H1 (cell line): ENCODE data around the gene UBE3B. TPM values are rescaled to one million over a fixed set of nuclear protein-coding genes. Genes with fewer than 3 reads are reported as not detected.

Experiments used
- polyA plus RNA-seq, 7 experiments: library from polyadenylated mRNA; depleted of rRNA in 3 of 7; stranded (reverse) in 5 of 7; unstranded in 2 of 7; fragments of >200 nt in 5 of 7; fragments of 200-250 nt in 2 of 7; gene quantifications; 1 replicate in 5 of 7; 2 replicates in 1 of 7; 4 replicates in 1 of 7; pipeline versions ENCODE4 v1.2.1 to v1.2.3, GENCODE V29; 2011 to 2013; ENCODE audit warnings: missing spikeins in 2 of 7, mixed read lengths in 2 of 7
- total RNA-seq: library from RNA; stranded (reverse); fragmentation: NEBNext Ultra II Directional; extraction: Animal tissue kit (Norgen Biotek cat#: 25700); gene quantifications from 2 replicates; pipeline ENCODE4 v1.2.1, GENCODE V29; 2021

UBE3B gene
- total and polyA plus RNA-seq, 2 of the 8 experiments (the other 6 are each of a cell fraction or from before 2014, with no cell fraction given): 14.0 to 21.1 TPM

Other genes starting within 250 kb of the UBE3B start
- 0.26 and 0.57 TPM in 2 replicates for gene FOXN4, start 168.3 kb upstream of the UBE3B start, total RNA-seq
- 0.29 and 0.78 TPM in 2 replicates for gene FOXN4, start 168.3 kb upstream of the UBE3B start, polyA plus RNA-seq (2011; rRNA removed)
- gene MYO1H, start 129.7 kb upstream of the UBE3B start, total RNA-seq: not detected in 2 replicates
- 0.03 and 0.05 TPM in 2 replicates for gene MYO1H, start 129.7 kb upstream of the UBE3B start, polyA plus RNA-seq (2011; rRNA removed)
- gene KCTD10, start 334 bp upstream of the UBE3B start, total RNA-seq: 52.4 and 54.3 TPM in 2 replicates
- gene KCTD10, start 334 bp upstream of the UBE3B start, polyA plus RNA-seq (2011; rRNA removed): 45.3 and 59.6 TPM in 2 replicates
- 17.1 and 18.5 TPM in 2 replicates for gene MMAB, start 95.9 kb downstream of the UBE3B start, total RNA-seq
- 12.9 and 14.5 TPM in 2 replicates for gene MMAB, start 95.9 kb downstream of the UBE3B start, polyA plus RNA-seq (2011; rRNA removed)
- 15.7 and 17.0 TPM in 2 replicates for gene MVK, start 96.2 kb downstream of the UBE3B start, total RNA-seq
- gene MVK, start 96.2 kb downstream of the UBE3B start, polyA plus RNA-seq (2011; rRNA removed): 20.9 and 21.5 TPM in 2 replicates
- gene FAM222A, start 236.2 kb downstream of the UBE3B start, total RNA-seq: 1.1 and 1.5 TPM in 2 replicates
- gene FAM222A, start 236.2 kb downstream of the UBE3B start, polyA plus RNA-seq (2011; rRNA removed): 0.94 and 1.6 TPM in 2 replicates